Activated CD8-positive, alpha-beta memory T cell treated with anti-CD3 and anti-CD28 coated beads, Interleukin-2, amount 50 U/mL, for 24 hours (primary cell): ENCODE measurements around the gene TARBP1.
"Not testable (repeated sequence)": the region's sequence is repeated elsewhere in the genome, so short reads cannot be mapped to it uniquely, and the experiment has no call there.

Experiments
- DNase-seq: peaks from one replicate; pipeline ENCODE4 v3.0.0-alpha.2; 2020; ENCODE audit errors: extremely low read depth

TARBP1 gene

GRCh38 chr1:234438579-234438978, 40.4 kb downstream of the TARBP1 start:
- DNase-seq = no peak

GRCh38 chr1:234437423-234438171, 41.4 kb downstream of the TARBP1 start:
- DNase-seq = no peak

DNA sequence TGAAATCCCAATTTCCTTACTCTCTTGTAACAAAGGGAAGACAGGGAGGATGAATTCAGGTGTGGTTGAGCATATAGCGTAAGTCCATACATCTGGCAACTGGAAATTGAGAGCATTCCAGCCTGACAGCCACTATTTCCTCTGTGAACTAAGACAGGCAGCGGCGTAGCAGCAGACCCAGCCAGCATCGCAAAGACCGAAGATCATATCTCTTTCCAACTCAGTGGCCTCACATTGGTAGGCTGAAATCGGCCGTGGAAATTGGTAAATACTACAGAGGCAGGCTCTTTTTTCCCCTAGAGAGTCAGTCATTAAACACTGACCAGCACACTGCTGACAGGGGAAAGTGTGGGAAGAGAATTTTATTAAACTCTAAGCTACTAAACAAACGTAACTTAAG, 43.4 kb downstream of the TARBP1 start:
- no peak for DNase-seq

DNA sequence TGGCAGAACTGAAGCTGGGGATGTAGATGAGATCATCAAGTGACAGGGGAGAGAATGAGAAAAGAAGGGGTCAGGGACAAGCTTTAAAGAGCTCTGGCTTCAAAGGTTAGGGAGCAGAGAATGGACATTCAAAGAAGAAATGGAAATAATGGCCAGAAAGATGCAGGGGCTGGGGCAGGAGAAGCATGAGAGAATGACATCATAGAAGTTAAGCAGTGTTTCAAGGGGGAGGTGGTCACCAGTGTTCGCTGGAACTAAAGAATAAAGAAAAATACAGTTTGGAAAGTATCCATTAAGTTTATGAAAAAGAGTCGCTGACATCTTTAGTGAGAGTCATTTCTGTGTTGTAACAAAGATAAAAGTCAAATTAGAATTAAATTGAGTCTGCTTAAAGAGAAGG, 44.3 kb downstream of the TARBP1 start:
- DNase-seq = no peak

DNA sequence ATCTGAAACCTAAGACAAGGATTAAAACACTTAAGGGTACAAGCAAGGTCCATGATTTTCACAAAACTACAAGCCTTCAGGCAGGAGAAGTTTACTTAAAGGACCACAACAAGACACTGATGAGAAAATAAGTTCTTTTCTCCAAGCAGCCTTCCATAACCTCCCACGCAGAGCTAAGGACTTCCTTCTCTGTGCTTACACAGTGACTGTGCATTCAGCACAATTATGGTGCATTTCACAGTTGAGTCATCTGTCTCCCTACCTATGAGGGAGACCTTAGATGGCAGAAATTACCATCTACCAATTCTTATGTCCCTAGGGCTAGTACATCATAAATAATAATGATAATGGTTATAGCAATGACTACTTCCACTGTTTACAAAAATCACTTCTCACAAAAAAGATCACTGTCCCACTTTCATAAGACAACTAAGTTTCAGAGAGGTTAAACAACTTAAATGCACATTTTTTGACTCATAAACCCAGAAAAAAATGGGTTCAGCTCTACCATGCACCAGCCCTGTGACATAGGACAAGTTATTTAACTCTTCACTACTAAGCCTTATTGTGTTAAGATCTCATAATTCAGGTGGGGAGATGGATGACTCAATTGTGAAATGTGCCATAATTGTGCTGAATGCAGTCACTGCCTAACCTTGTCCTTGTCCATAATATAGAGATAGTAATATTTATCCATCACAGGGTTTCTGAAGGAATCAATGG, 45.3 kb downstream of the TARBP1 start:
- DNase-seq = no peak

DNA sequence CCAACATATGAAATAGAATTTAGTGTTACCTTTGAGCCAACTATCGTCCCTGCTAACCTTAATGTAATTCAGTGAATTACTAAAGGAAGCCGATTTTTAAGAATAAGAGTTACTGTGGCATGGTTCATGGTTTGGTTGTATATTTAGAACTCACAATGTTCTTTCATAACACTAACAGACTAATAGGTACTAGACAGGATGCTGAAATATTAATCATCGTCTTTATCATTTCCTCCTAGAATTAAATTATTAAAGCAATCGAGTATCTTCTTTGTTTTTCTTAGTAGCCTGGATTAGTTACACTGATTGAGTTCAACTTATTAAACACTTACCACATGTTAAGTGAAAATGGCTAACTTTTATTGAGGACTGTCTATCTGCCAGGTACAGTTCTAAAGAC, 47.7 kb downstream of the TARBP1 start:
- DNase-seq = no peak

- DNase-seq = no peak
Measured at GRCh38 chr1:234430691-234431090, 48.3 kb downstream of the TARBP1 start.

- no peak for DNase-seq
Measured at GRCh38 chr1:234429434-234429806, 49.6 kb downstream of the TARBP1 start.

GRCh38 chr1:234427950-234428646, 50.9 kb downstream of the TARBP1 start:
- DNase-seq = no peak

GRCh38 chr1:234413990-234414389, 65.0 kb downstream of the TARBP1 start:
- no peak for DNase-seq

DNA sequence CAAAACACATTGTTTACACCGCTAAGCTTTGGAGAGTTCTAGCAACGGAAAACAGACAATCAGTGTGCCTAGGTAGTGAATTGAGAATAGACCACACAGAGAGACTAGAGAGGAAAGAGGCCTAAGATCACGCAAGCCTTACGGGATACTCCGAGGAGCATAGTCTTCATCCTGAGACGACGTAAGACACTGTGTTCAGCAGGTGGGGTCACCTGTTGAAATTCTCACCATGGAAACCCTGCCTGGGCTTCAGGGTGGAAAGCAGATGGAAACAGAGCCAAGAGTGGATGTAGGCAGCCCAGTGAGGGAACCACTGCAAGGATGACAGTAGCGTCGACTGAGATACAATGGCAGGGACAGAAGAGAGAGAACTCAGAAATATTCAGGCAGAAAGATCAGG, 65.5 kb downstream of the TARBP1 start:
- DNase-seq = no peak

DNA sequence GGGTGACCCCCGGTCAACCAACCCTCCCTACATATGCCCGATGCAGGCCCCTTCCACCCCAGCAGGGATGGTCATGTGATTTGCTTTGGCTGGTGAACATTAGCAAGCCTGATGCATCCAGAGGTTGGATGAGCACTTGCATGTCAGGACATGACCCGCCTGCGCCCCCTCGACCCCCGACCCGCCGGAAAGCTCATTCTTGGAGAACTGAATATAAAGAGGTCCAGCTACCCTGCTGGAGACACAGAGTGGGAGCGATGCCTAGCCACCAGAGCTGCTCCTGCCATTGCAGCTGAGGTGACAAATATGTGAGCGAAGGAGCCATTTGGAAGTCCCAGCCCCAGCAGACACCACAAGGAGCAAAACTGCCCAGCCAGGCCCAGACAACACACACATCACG, 66.1 kb downstream of the TARBP1 start:
- no peak for DNase-seq

DNA sequence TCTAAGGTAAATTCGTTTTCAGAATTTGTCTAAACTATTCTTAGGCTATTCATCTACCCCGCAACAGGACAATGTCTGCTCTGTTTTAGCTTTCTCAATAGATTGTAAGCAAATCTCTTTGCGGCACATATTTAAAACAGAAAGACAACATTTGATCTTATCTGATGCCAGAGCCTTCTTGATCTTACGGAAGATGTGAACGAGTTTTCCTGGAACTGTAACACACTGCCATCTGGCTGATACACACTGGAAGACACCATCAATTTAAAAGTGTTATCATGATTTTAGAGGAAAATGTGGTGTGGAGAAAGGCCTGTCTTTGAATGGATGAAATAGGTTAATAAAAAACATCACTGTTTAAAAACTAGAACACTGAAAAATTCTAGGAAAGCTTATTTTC, 69.7 kb downstream of the TARBP1 start:
- no peak for DNase-seq

- peak; percentile 4 for DNase-seq
Measured at GRCh38 chr1:234408757-234409156, 70.2 kb downstream of the TARBP1 start.

GRCh38 chr1:234406871-234407270, 72.1 kb downstream of the TARBP1 start:
- no peak for DNase-seq

DNA sequence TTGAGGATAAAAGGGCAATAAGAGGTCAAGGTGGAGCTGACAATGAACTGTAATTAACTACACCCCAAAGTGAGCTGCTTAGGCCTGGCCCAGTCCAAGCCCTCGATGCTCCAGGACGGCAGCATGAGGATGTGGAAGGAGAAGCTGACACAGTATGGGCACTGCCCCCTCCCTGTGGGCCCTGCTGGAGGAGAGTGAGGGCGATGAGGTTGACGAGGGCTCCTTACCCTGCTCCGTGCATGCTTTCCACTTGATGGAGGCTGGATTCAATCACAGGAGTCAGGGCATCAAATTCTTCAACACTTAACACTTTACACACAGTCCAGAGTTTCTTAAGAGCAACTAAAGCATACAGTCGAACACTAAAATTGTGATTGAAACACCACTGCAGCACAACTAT, 73.3 kb downstream of the TARBP1 start:
- no peak for DNase-seq

DNA sequence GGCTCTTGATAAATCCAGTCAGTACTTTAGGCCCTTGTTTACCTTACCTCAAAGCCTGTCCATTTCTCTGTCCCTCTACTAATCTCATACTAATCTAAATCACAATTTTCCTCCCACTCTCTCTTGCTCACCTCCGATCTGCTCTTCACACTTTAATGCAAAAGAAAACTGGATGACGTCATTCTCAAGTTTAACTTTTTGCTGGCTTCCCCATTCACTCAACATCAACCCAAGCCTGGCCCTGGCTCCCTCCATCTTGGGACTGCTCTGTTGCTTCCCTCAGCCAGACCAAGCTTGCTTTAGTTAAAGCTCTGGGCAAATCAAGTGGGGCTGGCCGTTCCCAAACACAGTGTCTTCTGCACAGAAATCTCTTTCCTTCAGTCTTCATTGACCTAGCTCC, 76.0 kb downstream of the TARBP1 start:
- DNase-seq = no peak

DNA sequence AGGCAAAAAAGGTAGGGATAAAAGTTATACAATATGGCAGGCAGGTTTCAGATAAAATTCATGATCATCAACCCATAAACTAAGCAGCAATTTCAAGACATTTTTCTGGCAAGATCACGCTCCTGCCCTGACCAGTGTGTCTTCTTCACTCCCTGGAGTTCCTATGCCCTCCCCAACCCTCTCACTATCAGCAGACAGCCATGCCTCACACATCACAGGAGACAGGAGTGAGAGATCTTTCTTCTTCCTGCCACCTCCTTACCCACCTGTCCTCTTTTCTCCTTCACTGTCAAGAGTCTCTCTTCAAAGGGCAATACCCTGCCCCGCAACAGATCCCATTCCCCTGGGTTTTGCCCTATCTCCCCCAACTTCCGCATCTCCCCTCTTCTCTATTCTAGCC, 77.3 kb downstream of the TARBP1 start:
- no peak for DNase-seq

- no peak for DNase-seq
Measured at GRCh38 chr1:234400773-234401172, 78.2 kb downstream of the TARBP1 start.

GRCh38 chr1:234399515-234399914, 79.5 kb downstream of the TARBP1 start:
- DNase-seq = not testable (repeated sequence)

- no peak for DNase-seq
Measured at GRCh38 chr1:234398849-234399381, 80.1 kb downstream of the TARBP1 start.

DNA sequence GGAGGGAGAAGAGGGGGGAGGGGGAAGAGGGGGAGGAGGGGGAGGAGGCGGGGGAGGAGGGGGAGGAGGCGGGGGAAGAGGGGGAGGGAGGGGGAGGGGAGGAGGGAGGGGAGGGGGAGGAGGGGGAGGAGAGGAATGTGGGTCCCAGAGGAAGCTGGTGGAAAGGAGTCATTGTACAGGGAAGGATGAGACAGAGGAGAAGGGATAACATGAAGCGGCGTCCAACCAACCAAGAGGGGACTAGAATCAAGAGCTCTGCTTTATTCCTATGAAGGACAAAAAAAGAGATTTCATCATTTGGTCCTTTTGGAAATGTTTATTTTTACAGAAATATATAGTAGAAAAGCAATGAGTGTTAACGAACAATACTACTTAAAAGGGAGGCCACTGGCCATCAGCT, 81.2 kb downstream of the TARBP1 start:
- DNase-seq = no peak

- no peak for DNase-seq
Measured at GRCh38 chr1:234396871-234397270, 82.1 kb downstream of the TARBP1 start.
